Transverse colon (tissue), 4 donors: ENCODE measurements around the gene PRCC. TPM values are rescaled to one million over a fixed set of nuclear protein-coding genes. Genes with fewer than 3 reads are reported as not detected.

Experiments used
- DNase-seq: peaks from one replicate; pipeline ENCODE4 v3.0.0-alpha.2; 2019
- H3K27ac ChIP-seq, 4 donors: fragments of 200-600 bp; sonication (generic); 2 replicates each; pipeline ENCODE4 v1.5.1; 2016 to 2018; ENCODE audit warnings: inconsistent platforms in 4 of 4
- H3K27me3 ChIP-seq: fragments of 200-600 bp; sonication (generic); 2 replicates; pipeline ENCODE4 v1.5.1; 2017; ENCODE audit warnings: inconsistent platforms
- H3K36me3 ChIP-seq, 4 donors: fragments of 200-600 bp; sonication (generic); 2 replicates each; pipeline ENCODE4 v1.5.1; 2017 to 2019; ENCODE audit warnings: inconsistent platforms in 4 of 4
- H3K4me1 ChIP-seq, 4 donors: fragments of 200-600 bp; sonication (generic); 2 replicates each; pipeline ENCODE4 v1.5.1; 2017 to 2020; ENCODE audit warnings: inconsistent platforms in 4 of 4
- H3K4me3 ChIP-seq, 4 donors: fragments of 200-600 bp; sonication (generic); 1 replicate in 1 of 4; 2 replicates in 3 of 4; pipeline versions ENCODE4 v1.5.1 to v1.6.1; 2017 to 2019; ENCODE audit warnings: inconsistent platforms in 4 of 4
- H3K9me3 ChIP-seq, 2 donors: fragments of 200-600 bp; sonication (generic); 2 replicates each; pipeline ENCODE4 v1.5.1; 2017 to 2019; ENCODE audit warnings: inconsistent platforms in 2 of 2
- CTCF ChIP-seq, 5 experiments: fragments of 200-600 bp in 3 of 5; fragments of 450-650 bp in 2 of 5; sonication (generic) in 3 of 5; IDR thresholded peaks; 1 replicate in 2 of 5; 2 replicates in 3 of 5; pipeline ENCODE4 v1.5.1; 2016 to 2017; ENCODE audit warnings: antibody characterized with exemption in 5 of 5, inconsistent platforms in 3 of 5, mild to moderate bottlenecking in 2 of 5, moderate library complexity in 1 of 5
- EP300 ChIP-seq: sonication (generic); formaldehyde crosslinking; IDR thresholded peaks from one replicate; pipeline ENCODE4 v1.6.1; 2017; ENCODE audit warnings: antibody characterized with exemption, low read depth
- POLR2A ChIP-seq: fragments of 450-650 bp; IDR thresholded peaks from one replicate; pipeline ENCODE4 v1.6.1; 2016; ENCODE audit warnings: antibody characterized with exemption, mild to moderate bottlenecking, moderate library complexity
- POLR2AphosphoS5 ChIP-seq, 3 donors: sonication (generic); formaldehyde crosslinking; IDR thresholded peaks; one replicate each; pipeline ENCODE4 v1.6.1; 2016; ENCODE audit warnings: antibody characterized with exemption in 3 of 3
- WGBS, 2 donors: methylation state at CpG; one replicate each; pipeline ENCODE4 v1.1.5; 2018; ENCODE audit warnings: low coverage in 1 of 2; 5-methylcytosine and 5-hydroxymethylcytosine counted together
- in situ Hi-C, 4 donors: fragments of 200-750 bp; cut with MboI; loops; one replicate each; pipeline versions ENCODE4 v1.15.0 to v1.15.1; 2017; ENCODE audit warnings: low sequenced_read_pairs in 3 of 4, low pct_ligation_motif_present in 1 of 4, low pct_unique_long_range_greater_than_20kb in 1 of 4
- intact Hi-C: fragments of 100-400 bp; cut with DNase I; formaldehyde crosslinking; loops from one replicate; pipeline ENCODE4 v1.15.1; 2023; ENCODE audit warnings: low total_unique reads
- total RNA-seq, 4 donors: library from RNA; depleted of rRNA; stranded (reverse); fragments of >200 nt; gene quantifications; one replicate each; pipeline ENCODE4 v1.1.0, GENCODE V29; 2016

The PRCC gene
- total RNA-seq, 4 donors from 2014 or later, result 15.1 to 69.9 (median 39.4) TPM

- peak overlapping the region; percentile 63 to 79 (median 76) for H3K27ac ChIP-seq
These were observed 46.0 kb downstream of the PRCC start for GRCh38 chr1:156813298-156813697.

GRCh38 chr1:156813750-156814570 lies 46.6 kb downstream of the PRCC start:
- H3K27me3 ChIP-seq, result no peaks in the 10 kb centered on the region
- DNase-seq, result peak; percentile 82
- peak in 1 of 3 donors; percentile 42 for TF ChIP-seq POLR2AphosphoS5 (IDR thresholded peaks at IDR 0.05)
- no peak for TF ChIP-seq EP300
- peak; percentile 21 for TF ChIP-seq POLR2A
- TF ChIP-seq CTCF (IDR thresholded peaks at IDR 0.05), result peak; percentile 55 to 83 (median 65)
- H3K27ac ChIP-seq, result peak overlapping the region; percentile 63 to 79 (median 76)
- no peaks in the 10 kb centered on the region for H3K9me3 ChIP-seq
- no peaks in the 10 kb centered on the region for H3K36me3 ChIP-seq
- intact Hi-C loops, result no loop called here
- in situ Hi-C loops, result no loop called here
- 13% methylated on average over 37 of the region's 60 CpGs; no CpG with 5 or more reads in 1 of the 2 donors for WGBS, 2 donors
- peak overlapping the region; percentile 4 to 53 (median 26) for H3K4me3 ChIP-seq
- H3K4me1 ChIP-seq, result peaks cover 6 to 22% (median 13%) of the 10 kb centered on the region in 4 donors

More at GRCh38 chr1:156813298-156813697, 46.0 kb downstream of the PRCC start:
- Histone ChIP-seq H3K27me3 (no peaks in the 10 kb centered on the region), H3K9me3 (no peaks in the 10 kb centered on the region), H3K4me3 (peak overlapping the region in 3 of 4 donors; percentile 14 to 53 (median 38)), H3K36me3 (no peaks in the 10 kb centered on the region), H3K4me1 (peaks cover 6 to 22% (median 13%) of the 10 kb centered on the region in 4 donors)
- intact Hi-C loops, result no loop called here
- 41% methylated on average over 7 to 10 of the region's 10 CpGs for WGBS, 2 donors
- no peak for DNase-seq
- TF ChIP-seq POLR2A (no peak), EP300 (no peak), POLR2AphosphoS5 (IDR thresholded peaks at IDR 0.05) (no peak), CTCF (IDR thresholded peaks at IDR 0.05) (no peak)
- in situ Hi-C loops, result no loop called here

GRCh38 chr1:156814571-156815260 lies 47.4 kb downstream of the PRCC start:
- H3K4me1 ChIP-seq, result peaks cover 6 to 22% (median 13%) of the 10 kb centered on the region in 4 donors
- H3K36me3 ChIP-seq, result no peaks in the 10 kb centered on the region
- H3K27ac ChIP-seq, result peak overlapping the region; percentile 63 to 79 (median 76)
- no peaks in the 10 kb centered on the region for H3K27me3 ChIP-seq
- TF ChIP-seq POLR2AphosphoS5 (IDR thresholded peaks at IDR 0.05) (no peak), EP300 (no peak), CTCF (IDR thresholded peaks at IDR 0.05) (no peak), POLR2A (no peak)
- intact Hi-C loops, result no loop called here
- in situ Hi-C loops, result no loop called here
- DNase-seq, result no peak
- no peaks in the 10 kb centered on the region for H3K9me3 ChIP-seq
- WGBS, 2 donors, result 33 to 90% methylated on average over 1 to 7 of the region's 7 CpGs
- peak overlapping the region in 1 of 4 donors; percentile 53 for H3K4me3 ChIP-seq

GRCh38 chr1:156815307-156815826 lies 48.0 kb downstream of the PRCC start:
- intact Hi-C loops (no loop called here), in situ Hi-C loops (no loop called here)
- WGBS, 2 donors, result 48 to 63% methylated on average over 4 to 5 of the region's 5 CpGs
- peak in 2 of 3 donors; percentile 32 to 53 for TF ChIP-seq POLR2AphosphoS5 (IDR thresholded peaks at IDR 0.05)
- TF ChIP-seq EP300, result no peak
- DNase-seq, result peak; percentile 31
- no peaks in the 10 kb centered on the region for H3K27me3 ChIP-seq
- H3K36me3 ChIP-seq, result no peaks in the 10 kb centered on the region
- H3K4me3 ChIP-seq, result peak overlapping the region in 2 of 4 donors; percentile 6 to 33
- H3K27ac ChIP-seq, result peak overlapping the region; percentile 64 to 79 (median 76)
- no peaks in the 10 kb centered on the region for H3K9me3 ChIP-seq
- peaks cover 6 to 22% (median 13%) of the 10 kb centered on the region in 4 donors for H3K4me1 ChIP-seq
